ENCODE data around the gene NBEAL1.
"Not testable (repeated sequence)": the region's sequence is repeated elsewhere in the genome, so short reads cannot be mapped to it uniquely, and the experiment has no call there.

NBEAL1 gene

DNA sequence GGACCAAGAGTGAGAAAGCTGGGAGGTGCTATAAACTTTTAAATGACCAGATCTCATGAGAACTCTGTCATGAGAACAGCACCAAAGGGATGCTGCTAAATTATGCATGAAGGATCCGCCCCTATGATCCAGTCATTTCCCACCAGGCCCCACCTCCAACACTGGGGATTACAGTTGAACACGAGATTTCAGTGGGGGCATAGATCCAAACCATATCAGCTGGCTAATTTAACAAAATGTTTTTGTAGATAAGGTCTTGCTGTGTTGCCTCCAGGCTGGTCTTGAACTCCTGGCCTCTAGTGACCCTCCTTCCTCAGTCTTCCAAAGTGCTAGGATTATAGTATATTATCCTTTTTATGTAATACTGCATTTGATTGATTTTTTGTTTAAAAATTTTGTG lies 56.0 kb downstream of the NBEAL1 start:
- WGBS, result 90% methylated on average over 2 of the region's 2 CpGs
- H3K36me3 ChIP-seq (ENCODE audit: insufficient read depth, low read length), result 0 out of 2 replicates have a peak, but pooled peaks cover 4% of the 10 kb centered on the region

GRCh38 chr2:203071148-203071547 lies 56.5 kb downstream of the NBEAL1 start:
- H3K9me3 ChIP-seq (ENCODE audit: insufficient read depth, low read depth, low read length), result 0 out of 2 replicates have a peak, but pooled peaks cover 3% of the 10 kb centered on the region
- no peak overlapping the region for H3K9ac ChIP-seq (ENCODE audit: low read depth, low read length)
- no peaks in the 10 kb centered on the region for H3K27me3 ChIP-seq (ENCODE audit: insufficient read depth, low read length)
- no peak overlapping the region for H3K27ac ChIP-seq (ENCODE audit: low read depth, low read length)
- H3K36me3 ChIP-seq (ENCODE audit: insufficient read depth, low read length), result no peaks in the 10 kb centered on the region
- no peak overlapping the region for H3K4me3 ChIP-seq (ENCODE audit: low read length)
- H3K4me1 ChIP-seq (ENCODE audit: insufficient read depth, low read length), result no peaks in the 10 kb centered on the region

More for the DNA sequence above, 56.0 kb downstream of the NBEAL1 start:
- Histone ChIP-seq H3K9me3 (ENCODE audit: insufficient read depth, low read depth, low read length) (peaks cover 8% of the 10 kb centered on the region; the same call in 1 of the 2 replicates), H3K4me3 (ENCODE audit: low read length) (no peak overlapping the region), H3K27me3 (ENCODE audit: insufficient read depth, low read length) (no peaks in the 10 kb centered on the region), H3K27ac (ENCODE audit: low read depth, low read length) (no peak overlapping the region), H3K9ac (ENCODE audit: low read depth, low read length) (no peak overlapping the region), H3K4me1 (ENCODE audit: insufficient read depth, low read length) (no peaks in the 10 kb centered on the region)

DNA sequence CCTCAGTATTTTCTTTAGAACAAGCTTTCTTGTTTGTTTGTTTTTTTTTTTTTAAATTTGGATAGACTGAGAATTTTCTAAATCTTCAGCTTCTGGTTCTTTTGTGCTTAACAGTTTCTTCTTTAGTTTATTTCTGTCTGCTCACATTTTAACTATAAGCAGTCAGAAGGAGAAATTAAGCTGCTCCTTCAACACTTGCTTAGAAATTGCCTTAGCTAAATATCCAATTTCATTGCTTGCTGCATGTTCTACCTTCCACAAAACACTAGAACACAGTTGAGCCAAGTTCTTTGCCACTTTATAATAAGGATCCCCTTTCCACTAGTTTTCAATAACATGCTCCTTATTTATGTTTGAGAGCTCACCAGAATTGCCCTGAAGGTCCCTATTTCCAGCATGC lies 57.7 kb downstream of the NBEAL1 start:
- Histone ChIP-seq H3K27ac (ENCODE audit: low read depth, low read length) (no peak overlapping the region), H3K9ac (ENCODE audit: low read depth, low read length) (no peak overlapping the region), H3K36me3 (ENCODE audit: insufficient read depth, low read length) (no peaks in the 10 kb centered on the region), H3K27me3 (ENCODE audit: insufficient read depth, low read length) (no peaks in the 10 kb centered on the region), H3K4me3 (ENCODE audit: low read length) (no peak overlapping the region), H3K4me1 (ENCODE audit: insufficient read depth, low read length) (no peaks in the 10 kb centered on the region), H3K9me3 (ENCODE audit: insufficient read depth, low read depth, low read length) (no peaks in the 10 kb centered on the region)

DNA sequence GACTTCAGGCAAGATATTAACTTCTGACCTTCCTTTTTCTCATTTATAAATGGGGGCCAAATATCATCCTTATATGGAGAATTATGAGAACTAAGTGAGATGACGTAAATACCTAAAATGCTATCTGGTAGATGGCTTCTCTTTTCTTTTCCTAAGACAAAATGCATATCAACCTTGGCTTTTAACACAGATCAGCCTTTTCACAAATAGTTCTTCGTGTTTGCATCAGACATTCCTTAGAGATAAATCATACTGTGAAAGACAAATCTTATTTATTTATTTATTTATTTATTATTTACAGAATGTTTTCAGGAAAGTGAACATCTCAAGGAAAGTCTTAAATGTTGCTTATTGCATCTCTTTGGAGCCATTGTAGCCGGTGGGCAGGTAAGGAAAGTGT lies 62.8 kb downstream of the NBEAL1 start:
- WGBS, result 92% methylated on average over 1 of the region's 3 CpGs

DNA sequence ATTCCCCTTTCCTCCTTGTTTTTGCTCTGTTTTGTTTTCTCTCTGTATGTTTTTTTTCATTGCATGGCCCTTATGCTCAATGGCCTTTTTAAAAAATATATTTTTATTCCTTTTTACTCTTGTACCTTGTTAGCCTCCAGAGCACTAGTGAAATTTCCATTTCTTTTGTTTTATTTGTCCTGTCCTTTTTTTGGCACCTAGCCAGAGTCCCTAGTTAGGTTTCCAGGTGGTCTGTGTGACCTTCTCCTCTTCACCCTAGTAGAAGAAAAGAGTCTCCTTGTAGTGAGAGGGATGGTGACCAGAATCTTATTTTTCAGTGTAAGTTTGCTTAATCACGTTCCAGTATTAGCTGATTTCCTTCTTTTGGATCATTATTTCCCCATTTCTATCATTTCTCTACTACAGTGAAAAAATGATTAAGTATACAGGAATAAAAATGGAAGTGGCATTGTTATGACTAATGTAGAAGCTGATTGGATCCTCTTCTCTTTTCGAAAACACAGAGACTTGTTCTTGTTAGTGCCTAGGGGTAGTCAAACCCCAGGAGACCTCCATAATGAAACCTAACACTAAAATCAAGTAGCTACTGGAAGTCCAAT lies 65.9 kb downstream of the NBEAL1 start:
- Histone ChIP-seq H3K27ac (ENCODE audit: low read depth, low read length) (no peak overlapping the region), H3K27me3 (ENCODE audit: insufficient read depth, low read length) (no peaks in the 10 kb centered on the region), H3K9ac (ENCODE audit: low read depth, low read length) (no peak overlapping the region), H3K9me3 (ENCODE audit: insufficient read depth, low read depth, low read length) (no peaks in the 10 kb centered on the region), H3K4me3 (ENCODE audit: low read length) (no peak overlapping the region), H3K36me3 (ENCODE audit: insufficient read depth, low read length) (peaks cover 9% of the 10 kb centered on the region; the same call in 1 of the 2 replicates), H3K4me1 (ENCODE audit: insufficient read depth, low read length) (no peaks in the 10 kb centered on the region)
- WGBS, result 88% methylated on average over 1 of the region's 2 CpGs

More for the DNA sequence above, 62.8 kb downstream of the NBEAL1 start:
- Histone ChIP-seq H3K4me1 (ENCODE audit: insufficient read depth, low read length) (no peaks in the 10 kb centered on the region), H3K9me3 (ENCODE audit: insufficient read depth, low read depth, low read length) (no peaks in the 10 kb centered on the region), H3K4me3 (ENCODE audit: low read length) (no peak overlapping the region), H3K27me3 (ENCODE audit: insufficient read depth, low read length) (no peaks in the 10 kb centered on the region), H3K9ac (ENCODE audit: low read depth, low read length) (no peak overlapping the region), H3K27ac (ENCODE audit: low read depth, low read length) (no peak overlapping the region), H3K36me3 (ENCODE audit: insufficient read depth, low read length) (0 out of 2 replicates have a peak, but pooled peaks cover 2% of the 10 kb centered on the region)

DNA sequence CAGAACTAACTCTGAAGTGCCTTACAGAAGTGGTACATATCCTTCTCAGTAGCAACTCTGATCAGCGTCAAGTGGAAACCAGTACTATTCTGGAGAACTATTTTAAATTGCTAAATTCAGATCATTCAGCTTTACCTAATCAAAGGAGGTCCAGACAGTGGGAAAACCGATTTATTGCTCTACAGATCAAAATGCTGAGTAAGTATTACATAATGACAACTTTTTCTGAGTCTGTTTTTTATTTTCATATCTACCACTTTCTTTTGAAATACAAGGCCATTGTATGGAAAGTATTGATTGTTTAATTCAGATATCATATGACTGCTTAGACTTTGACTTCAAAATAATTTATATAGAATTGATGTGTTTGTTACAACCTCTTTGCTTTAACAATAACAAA lies 68.7 kb downstream of the NBEAL1 start:
- no peak overlapping the region for H3K4me3 ChIP-seq (ENCODE audit: low read length)
- H3K27me3 ChIP-seq (ENCODE audit: insufficient read depth, low read length), result no peaks in the 10 kb centered on the region
- WGBS, result 95% methylated on average over 1 of the region's 2 CpGs
- H3K4me1 ChIP-seq (ENCODE audit: insufficient read depth, low read length), result no peaks in the 10 kb centered on the region
- H3K36me3 ChIP-seq (ENCODE audit: insufficient read depth, low read length), result peaks cover 9% of the 10 kb centered on the region; the same call in 1 of the 2 replicates
- no peak overlapping the region for H3K27ac ChIP-seq (ENCODE audit: low read depth, low read length)
- H3K9ac ChIP-seq (ENCODE audit: low read depth, low read length), result no peak overlapping the region
- no peaks in the 10 kb centered on the region for H3K9me3 ChIP-seq (ENCODE audit: insufficient read depth, low read depth, low read length)

GRCh38 chr2:203086381-203086780 lies 71.7 kb downstream of the NBEAL1 start:
- H3K4me1 ChIP-seq (ENCODE audit: insufficient read depth, low read length); H3K27ac ChIP-seq (ENCODE audit: low read depth, low read length); H3K36me3 ChIP-seq (ENCODE audit: insufficient read depth, low read length); H3K9me3 ChIP-seq (ENCODE audit: insufficient read depth, low read depth, low read length); H3K27me3 ChIP-seq (ENCODE audit: insufficient read depth, low read length); H3K9ac ChIP-seq (ENCODE audit: low read depth, low read length); H3K4me3 ChIP-seq (ENCODE audit: low read length): not testable (repeated sequence)
- 100% methylated on average over 1 of the region's 1 CpG for WGBS

- not testable (repeated sequence) for H3K36me3 ChIP-seq (ENCODE audit: insufficient read depth, low read length); H3K4me3 ChIP-seq (ENCODE audit: low read length); H3K9me3 ChIP-seq (ENCODE audit: insufficient read depth, low read depth, low read length); H3K9ac ChIP-seq (ENCODE audit: low read depth, low read length); H3K4me1 ChIP-seq (ENCODE audit: insufficient read depth, low read length); H3K27me3 ChIP-seq (ENCODE audit: insufficient read depth, low read length); H3K27ac ChIP-seq (ENCODE audit: low read depth, low read length)
- 96% methylated on average over 4 of the region's 4 CpGs for WGBS
Measured at GRCh38 chr2:203090721-203091120, 76.0 kb downstream of the NBEAL1 start.

DNA sequence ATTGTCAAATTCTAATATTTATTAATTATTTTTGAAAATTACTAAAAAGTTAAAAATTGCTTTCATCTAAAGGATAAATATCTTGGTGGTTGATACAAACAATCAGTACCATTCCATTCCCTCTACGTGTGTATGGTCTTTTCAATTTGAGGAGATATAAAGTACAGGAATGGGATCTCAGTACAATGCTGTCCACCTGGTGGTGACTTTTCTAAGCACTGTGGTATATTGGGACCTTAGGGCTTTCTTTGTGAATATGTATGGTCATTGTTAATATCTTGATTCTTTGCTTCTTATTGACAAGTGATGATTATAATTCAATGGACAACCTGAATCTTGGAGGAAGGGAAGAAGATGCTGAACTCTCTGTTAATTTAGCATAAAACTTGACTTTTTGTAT lies 83.1 kb downstream of the NBEAL1 start:
- H3K36me3 ChIP-seq (ENCODE audit: insufficient read depth, low read length), result no peaks in the 10 kb centered on the region
- H3K4me3 ChIP-seq (ENCODE audit: low read length), result no peak overlapping the region
- WGBS, result 100% methylated on average over 1 of the region's 1 CpG
- no peaks in the 10 kb centered on the region for H3K4me1 ChIP-seq (ENCODE audit: insufficient read depth, low read length)
- H3K9ac ChIP-seq (ENCODE audit: low read depth, low read length), result no peak overlapping the region
- H3K9me3 ChIP-seq (ENCODE audit: insufficient read depth, low read depth, low read length), result no peaks in the 10 kb centered on the region
- H3K27ac ChIP-seq (ENCODE audit: low read depth, low read length), result no peak overlapping the region
- H3K27me3 ChIP-seq (ENCODE audit: insufficient read depth, low read length), result no peaks in the 10 kb centered on the region

GRCh38 chr2:203102357-203102756 lies 87.7 kb downstream of the NBEAL1 start:
- not testable (repeated sequence) for H3K27ac ChIP-seq (ENCODE audit: low read depth, low read length); H3K27me3 ChIP-seq (ENCODE audit: insufficient read depth, low read length); H3K36me3 ChIP-seq (ENCODE audit: insufficient read depth, low read length); H3K9ac ChIP-seq (ENCODE audit: low read depth, low read length); H3K4me1 ChIP-seq (ENCODE audit: insufficient read depth, low read length); H3K4me3 ChIP-seq (ENCODE audit: low read length)
- WGBS, result 100% methylated on average over 1 of the region's 1 CpG
- H3K9me3 ChIP-seq (ENCODE audit: insufficient read depth, low read depth, low read length), result peaks cover 12% of the 10 kb centered on the region

DNA sequence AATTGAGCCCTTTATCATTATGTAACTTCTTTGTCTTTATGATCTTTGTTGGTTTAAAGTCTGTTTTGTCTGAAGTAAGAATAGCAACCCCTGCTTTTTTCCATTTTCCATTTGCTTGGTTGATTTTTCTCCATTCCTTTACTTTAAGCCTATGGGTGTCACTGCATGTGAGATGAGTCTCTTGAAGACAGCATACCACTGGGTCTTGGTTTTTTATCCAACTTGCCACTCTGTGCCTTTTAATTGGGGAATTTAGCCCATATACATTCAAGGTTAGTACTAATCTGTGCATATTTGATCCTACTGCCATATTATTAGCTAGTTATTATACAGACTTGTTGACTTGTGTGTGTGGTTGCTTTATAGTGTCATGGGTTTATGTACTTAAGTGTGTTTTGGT lies 89.6 kb downstream of the NBEAL1 start:
- no peaks in the 10 kb centered on the region for H3K4me1 ChIP-seq (ENCODE audit: insufficient read depth, low read length)

DNA sequence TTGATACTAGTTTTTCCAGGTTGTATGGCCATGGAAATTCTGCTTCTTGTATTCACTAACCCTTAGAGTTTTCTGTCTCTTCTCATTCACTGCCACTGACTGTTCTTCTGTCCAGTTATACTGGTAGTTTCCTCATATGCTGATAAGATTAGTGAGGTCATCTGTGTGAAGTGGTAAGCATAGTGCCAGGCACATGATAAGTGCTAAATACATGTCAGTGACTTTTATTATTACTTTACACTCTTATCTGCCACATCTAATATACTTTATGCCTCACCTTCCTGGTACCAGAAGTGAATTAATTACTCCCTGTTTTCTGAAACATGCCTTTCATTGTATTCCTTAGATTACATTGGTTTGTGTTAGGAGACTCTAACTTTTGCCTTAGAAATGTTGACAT lies 91.3 kb downstream of the NBEAL1 start:
- H3K9me3 ChIP-seq (ENCODE audit: insufficient read depth, low read depth, low read length), result peaks cover 12% of the 10 kb centered on the region
- H3K27ac ChIP-seq (ENCODE audit: low read depth, low read length), result no peak overlapping the region
- H3K4me3 ChIP-seq (ENCODE audit: low read length), result no peak overlapping the region
- no peaks in the 10 kb centered on the region for H3K27me3 ChIP-seq (ENCODE audit: insufficient read depth, low read length)
- peaks cover 10% of the 10 kb centered on the region; the same call in 1 of the 2 replicates for H3K36me3 ChIP-seq (ENCODE audit: insufficient read depth, low read length)
- no peak overlapping the region for H3K9ac ChIP-seq (ENCODE audit: low read depth, low read length)
- H3K4me1 ChIP-seq (ENCODE audit: insufficient read depth, low read length), result no peaks in the 10 kb centered on the region

More for the DNA sequence above, 89.6 kb downstream of the NBEAL1 start:
- Histone ChIP-seq H3K4me3 (ENCODE audit: low read length) (no peak overlapping the region), H3K27ac (ENCODE audit: low read depth, low read length) (no peak overlapping the region), H3K9ac (ENCODE audit: low read depth, low read length) (no peak overlapping the region), H3K36me3 (ENCODE audit: insufficient read depth, low read length) (peaks cover 8% of the 10 kb centered on the region; the same call in 1 of the 2 replicates), H3K9me3 (ENCODE audit: insufficient read depth, low read depth, low read length) (peaks cover 12% of the 10 kb centered on the region), H3K27me3 (ENCODE audit: insufficient read depth, low read length) (no peaks in the 10 kb centered on the region)
